Measurements from ENCODE around the gene LINGO3. TPM values are rescaled to one million over a fixed set of nuclear protein-coding genes. Genes with fewer than 3 reads are reported as not detected.
"Not testable (repeated sequence)": the region's sequence is repeated elsewhere in the genome, so short reads cannot be mapped to it uniquely, and the experiment has no call there.

LINGO3 gene
- not detected in 2 replicates for total RNA-seq (2014; rRNA removed; shearing (Covaris generic))

GRCh38 chr19:2308114-2308556, at the start of gene LINGO3:
Gene LINGO3, minus strand, starts transcription at chr19:2308154. Its CDS starts 16,378 bp downstream, at chr19:2291776.
- DNase-seq (ENCODE audit: low read depth): no peak

GRCh38 chr19:2356036-2356646, 48.2 kb upstream of the LINGO3 start:
- no peak for DNase-seq (ENCODE audit: low read depth)

GRCh38 chr19:2355168-2356035, 47.4 kb upstream of the LINGO3 start:
- peak; percentile 47 for DNase-seq (ENCODE audit: low read depth)

- DNase-seq (ENCODE audit: low read depth): no peak
Measured at GRCh38 chr19:2354670-2355069, 46.7 kb upstream of the LINGO3 start.

- no peak for DNase-seq (ENCODE audit: low read depth)
Measured at GRCh38 chr19:2353887-2354592, 46.1 kb upstream of the LINGO3 start.

- no peak for DNase-seq (ENCODE audit: low read depth)
Measured at GRCh38 chr19:2353159-2353886, 45.4 kb upstream of the LINGO3 start.

- DNase-seq (ENCODE audit: low read depth): no peak
Measured at GRCh38 chr19:2352121-2352520, 44.2 kb upstream of the LINGO3 start.

GRCh38 chr19:2351591-2351990, 43.6 kb upstream of the LINGO3 start:
- DNase-seq (ENCODE audit: low read depth): no peak

- no peak for DNase-seq (ENCODE audit: low read depth)
Measured at GRCh38 chr19:2350656-2351055, 42.7 kb upstream of the LINGO3 start.

- DNase-seq (ENCODE audit: low read depth): not testable (repeated sequence)
Measured at GRCh38 chr19:2349818-2350217, 41.9 kb upstream of the LINGO3 start.

GRCh38 chr19:2345794-2346663, 38.1 kb upstream of the LINGO3 start:
- DNase-seq (ENCODE audit: low read depth): no peak

GRCh38 chr19:2345076-2345475, 37.1 kb upstream of the LINGO3 start:
- no peak for DNase-seq (ENCODE audit: low read depth)

- no peak for DNase-seq (ENCODE audit: low read depth)
Measured at GRCh38 chr19:2344381-2344870, 36.5 kb upstream of the LINGO3 start.

GRCh38 chr19:2343289-2343982, 35.5 kb upstream of the LINGO3 start:
- DNase-seq (ENCODE audit: low read depth): no peak

GRCh38 chr19:2342656-2343288, 34.8 kb upstream of the LINGO3 start:
- DNase-seq (ENCODE audit: low read depth): no peak

GRCh38 chr19:2341982-2342381, 34.0 kb upstream of the LINGO3 start:
- DNase-seq (ENCODE audit: low read depth): no peak

- DNase-seq (ENCODE audit: low read depth): no peak
Measured at GRCh38 chr19:2341244-2341751, 33.3 kb upstream of the LINGO3 start.

GRCh38 chr19:2340496-2341243, 32.7 kb upstream of the LINGO3 start:
- DNase-seq (ENCODE audit: low read depth): no peak
